Endothelial cell of umbilical vein (primary cell): ENCODE measurements around the gene RCOR2. TPM values are rescaled to one million over a fixed set of nuclear protein-coding genes. Genes with fewer than 3 reads are reported as not detected.

ENCODE experiments used
- BruUV-seq: library from RNA; stranded (reverse); fragments of 400-500 nt; replicated peaks from 2 replicates; lab custom pipeline; 2021; lab: Mats Ljungman, UMichigan
- CTCF ChIA-PET: fragments of 300-600, 350-600 bp; sonication (Branson Sonifier 250); formaldehyde crosslinking; loops from one replicate; lab custom pipeline; 2021; ENCODE audit warnings: antibody characterized with exemption, inconsistent platforms; lab: Charles Lee
- POLR2A ChIA-PET: fragments of 300-600, 350-600 bp; sonication (Branson Sonifier 250); formaldehyde crosslinking; loops from one replicate; lab custom pipeline; 2021; ENCODE audit warnings: antibody characterized with exemption, inconsistent platforms; lab: Charles Lee
- DNase-seq: peaks from one replicate; pipeline ENCODE4 v3.0.0-alpha.2; 2011; ENCODE audit warnings: low read depth, low spot score
- FAIRE-seq: peaks from 2 replicates; lab custom pipeline; 2011; peaks lifted over from hg19 to GRCh38; lab: Jason Lieb, UNC
- H2AFZ ChIP-seq: 2 replicates; pipeline ENCODE4 v1.6.0; 2012; ENCODE audit warnings: low read depth, low read length, control low read depth, inconsistent platforms
- H3K27ac ChIP-seq: 2 replicates; pipeline ENCODE4 v1.5.1; 2011; ENCODE audit warnings: low read depth, mild to moderate bottlenecking, control low read depth, low read length, moderate library complexity; ENCODE audit not compliant: insufficient read depth
- H3K27me3 ChIP-seq, 2 experiments: 2 replicates each; pipeline versions ENCODE4 v1.6.0 to v1.6.1; 2011; ENCODE audit warnings: low read length in 2 of 2, mixed read lengths in 1 of 2; ENCODE audit not compliant: control insufficient read depth in 2 of 2, insufficient read depth in 2 of 2
- H3K36me3 ChIP-seq, 2 experiments: 2 replicates in 1 of 2; 3 replicates in 1 of 2; pipeline ENCODE4 v1.5.1; 2011; ENCODE audit warnings: low read length in 2 of 2, mild to moderate bottlenecking in 1 of 2, moderate library complexity in 1 of 2; ENCODE audit not compliant: control insufficient read depth in 2 of 2, insufficient read depth in 2 of 2; ENCODE audit errors: extremely low read depth in 1 of 2
- H3K4me1 ChIP-seq: 3 replicates; pipeline ENCODE4 v1.5.1; 2011; ENCODE audit warnings: mild to moderate bottlenecking, low read length; ENCODE audit not compliant: control insufficient read depth, insufficient read depth; ENCODE audit errors: extremely low read depth
- H3K4me2 ChIP-seq: 2 replicates; pipeline ENCODE4 v1.6.1; 2011; ENCODE audit warnings: low read length, control low read depth, mixed read lengths; ENCODE audit not compliant: insufficient read depth
- H3K4me3 ChIP-seq, 3 experiments: fragments of 200-600 bp in 1 of 3; sonication (generic), shearing (Covaris generic) in 1 of 3; replicated peaks in 1 of 3; 2 replicates each; pipeline ENCODE4 v1.5.1; 2011 to 2016; ENCODE audit warnings: control low read depth in 3 of 3, low read length in 3 of 3, mild to moderate bottlenecking in 2 of 3, inconsistent platforms in 1 of 3, low read depth in 1 of 3, moderate library complexity in 1 of 3; ENCODE audit not compliant: insufficient read depth in 1 of 3
- H3K79me2 ChIP-seq: 2 replicates; pipeline ENCODE4 v1.6.0; 2012; ENCODE audit warnings: low read length, inconsistent platforms; ENCODE audit not compliant: control insufficient read depth, insufficient read depth
- H3K9ac ChIP-seq: replicated peaks from 2 replicates; pipeline ENCODE3; 2011; ENCODE audit warnings: low read length, control low read depth; ENCODE audit not compliant: insufficient read depth; ENCODE audit errors: extremely low read depth
- H3K9me1 ChIP-seq: replicated peaks from 3 replicates; pipeline ENCODE4 v1.6.0; 2011; ENCODE audit warnings: mild to moderate bottlenecking, low read length; ENCODE audit not compliant: control insufficient read depth, insufficient read depth; ENCODE audit errors: extremely low read depth
- H3K9me3 ChIP-seq: replicated peaks from 2 replicates; pipeline ENCODE4 v1.5.1; 2012; ENCODE audit warnings: low read length, inconsistent platforms; ENCODE audit not compliant: control insufficient read depth, insufficient read depth
- H4K20me1 ChIP-seq: replicated peaks from 2 replicates; pipeline ENCODE3; 2011; ENCODE audit warnings: mild to moderate bottlenecking, low read length; ENCODE audit not compliant: control insufficient read depth, insufficient read depth; ENCODE audit errors: extremely low read depth
- CTCF ChIP-seq, 2 donors: IDR thresholded peaks; 1 replicate in 1 of 2; 2 replicates in 1 of 2; pipeline ENCODE4 v1.5.1; 2011; ENCODE audit warnings: low read length in 2 of 2, mild to moderate bottlenecking in 2 of 2, moderate library complexity in 2 of 2, control low read depth in 1 of 2, inconsistent platforms in 1 of 2, low read depth in 1 of 2; ENCODE audit not compliant: insufficient read depth in 1 of 2; ENCODE audit errors: extremely low read depth in 1 of 2
- EZH2 ChIP-seq: IDR thresholded peaks from 2 replicates; pipeline ENCODE4 v1.6.1; 2012; ENCODE audit warnings: borderline replicate concordance, low read depth, mild to moderate bottlenecking, moderate library complexity, low read length, inconsistent platforms; ENCODE audit not compliant: severe bottlenecking
- FOS ChIP-seq: IDR thresholded peaks from 2 replicates; pipeline ENCODE4 v1.6.1; 2011; ENCODE audit warnings: mild to moderate bottlenecking, low read length, moderate library complexity, borderline replicate concordance; ENCODE audit not compliant: insufficient read depth
- GATA2 ChIP-seq: IDR thresholded peaks from 2 replicates; pipeline ENCODE4 v1.7.0; 2011; ENCODE audit warnings: low read depth, mild to moderate bottlenecking, moderate library complexity, mixed read lengths, low read length; ENCODE audit not compliant: insufficient read length, insufficient read depth
- JUN ChIP-seq: IDR thresholded peaks from 2 replicates; pipeline ENCODE4 v1.6.1; 2011; ENCODE audit warnings: borderline replicate concordance, low read depth; ENCODE audit not compliant: insufficient read length, insufficient read depth
- MAX ChIP-seq: IDR thresholded peaks from 2 replicates; pipeline ENCODE4 v1.6.1; 2011; ENCODE audit not compliant: insufficient read depth, insufficient read length
- MYC ChIP-seq: IDR thresholded peaks from one replicate; pipeline ENCODE4 v1.6.1; 2011; ENCODE audit warnings: mild to moderate bottlenecking, low read depth, low read length
- POLR2A ChIP-seq: IDR thresholded peaks from 2 replicates; pipeline ENCODE4 v1.6.1; 2012; ENCODE audit warnings: low read depth, mild to moderate bottlenecking, control low read depth, low read length
- POLR2AphosphoS5 ChIP-seq: IDR thresholded peaks from 2 replicates; pipeline ENCODE4 v1.6.1; 2012; ENCODE audit warnings: low read depth, mild to moderate bottlenecking, control low read depth, low read length, moderate library complexity; ENCODE audit not compliant: insufficient read depth
- dilution Hi-C: fragments of 300-500 bp; cut with MboI; formaldehyde crosslinking; loops from one replicate; pipeline ENCODE4 v1.15.0; 2019; ENCODE audit warnings: low sequenced_read_pairs; ENCODE audit not compliant: extremely low pct_ligation_motif_present
- intact Hi-C: fragments of 100-400 bp; cut with micrococcal nuclease; formaldehyde crosslinking; loops from one replicate; pipeline ENCODE4 v1.10.0; 2022
- polyA plus RNA-seq, 4 experiments: library from polyadenylated mRNA; depleted of rRNA in 3 of 4; stranded (reverse) in 3 of 4; unstranded in 1 of 4; fragments of >200 nt; gene quantifications; 2 replicates each; pipeline versions ENCODE4 v1.2.1 to v1.2.3, GENCODE V29; 2011 to 2012; ENCODE audit warnings: missing spikeins in 1 of 4
- total RNA-seq: library from RNA; stranded (reverse); gene quantifications from 2 replicates; pipeline ENCODE4 v1.2.3, GENCODE V29; 2021

RCOR2 gene
- total and polyA plus RNA-seq, 2 donors (not counting 3 experiments of a cell fraction or from before 2014, with no cell fraction given) = 0.13 to 0.63 TPM

- Histone ChIP-seq H3K9ac (no peak overlapping the region), H3K36me3 (peaks cover 1 to 46% of the 10 kb centered on the region in 2 experiments), H3K9me1 (no peaks in the 10 kb centered on the region), H3K4me2 (no peak overlapping the region), H3K27me3 (no peaks in the 10 kb centered on the region), H4K20me1 (no peaks in the 10 kb centered on the region), H3K4me1 (no peaks in the 10 kb centered on the region), H2AFZ (no peak overlapping the region), H3K27ac (no peak overlapping the region), H3K4me3 (no peak overlapping the region), H3K9me3 (no peaks in the 10 kb centered on the region), H3K79me2 (no peaks in the 10 kb centered on the region)
- no TSS peak for BruUV-seq
- dilution Hi-C loops = no loop called here
- intact Hi-C loops = no loop called here
- no peak for DNase-seq
- FAIRE-seq = no peak
- CTCF ChIA-PET = interaction anchor here (1.0 to 1.9 kb wide), 15 partner anchors 8 to 139 kb away, joined by 3 to 30 read pairs (median 5); partner anchors contain the start of genes COX8A, MARK2, RCOR2 and ZFTA
- POLR2A ChIA-PET = no interaction called here
- TF ChIP-seq MAX (no peak), JUN (no peak), POLR2A (no peak), CTCF (IDR thresholded peaks at IDR 0.05; ENCODE audit: extremely low read depth in 1 of 2, insufficient read depth in 1 of 2, low read depth in 1 of 2, low read length in 2 of 2) (no peak), GATA2 (no peak), POLR2AphosphoS5 (no peak), FOS (no peak), EZH2 (no peak), MYC (no peak)
Measured at GRCh38 chr11:63907063-63907462, 9.9 kb downstream of the RCOR2 start.
